NT2/D1 (cell line): ENCODE results near the gene CCL11.

ENCODE experiments used
- SUZ12 ChIP-seq: IDR thresholded peaks from 2 replicates; pipeline ENCODE4 v1.6.1; 2011; ENCODE audit not compliant: insufficient read length, insufficient read depth; ENCODE audit errors: extremely low read depth
- YY1 ChIP-seq: IDR thresholded peaks from 2 replicates; pipeline ENCODE4 v1.6.1; 2011; ENCODE audit not compliant: insufficient read length, insufficient read depth
- ZNF274 ChIP-seq: IDR thresholded peaks from 2 replicates; pipeline ENCODE4 v1.6.1; 2011; ENCODE audit warnings: mild to moderate bottlenecking, low read depth, low read length

- no peak for TF ChIP-seq YY1
- no peak for TF ChIP-seq ZNF274
- no peak for TF ChIP-seq SUZ12
These were observed 44.5 kb upstream of the CCL11 start for GRCh38 chr17:34241062-34241461.
